HG02943 (cell line): ENCODE results near the gene IL4I1.

Experiments used
- ATAC-seq: cut with Tn5 transposase; IDR thresholded peaks from one replicate; pipeline ENCODE4 v1.9.1; 2021; ENCODE audit warnings: mild to moderate bottlenecking, low read depth, moderate library complexity; ENCODE audit not compliant: unreplicated experiment

IL4I1 gene

DNA sequence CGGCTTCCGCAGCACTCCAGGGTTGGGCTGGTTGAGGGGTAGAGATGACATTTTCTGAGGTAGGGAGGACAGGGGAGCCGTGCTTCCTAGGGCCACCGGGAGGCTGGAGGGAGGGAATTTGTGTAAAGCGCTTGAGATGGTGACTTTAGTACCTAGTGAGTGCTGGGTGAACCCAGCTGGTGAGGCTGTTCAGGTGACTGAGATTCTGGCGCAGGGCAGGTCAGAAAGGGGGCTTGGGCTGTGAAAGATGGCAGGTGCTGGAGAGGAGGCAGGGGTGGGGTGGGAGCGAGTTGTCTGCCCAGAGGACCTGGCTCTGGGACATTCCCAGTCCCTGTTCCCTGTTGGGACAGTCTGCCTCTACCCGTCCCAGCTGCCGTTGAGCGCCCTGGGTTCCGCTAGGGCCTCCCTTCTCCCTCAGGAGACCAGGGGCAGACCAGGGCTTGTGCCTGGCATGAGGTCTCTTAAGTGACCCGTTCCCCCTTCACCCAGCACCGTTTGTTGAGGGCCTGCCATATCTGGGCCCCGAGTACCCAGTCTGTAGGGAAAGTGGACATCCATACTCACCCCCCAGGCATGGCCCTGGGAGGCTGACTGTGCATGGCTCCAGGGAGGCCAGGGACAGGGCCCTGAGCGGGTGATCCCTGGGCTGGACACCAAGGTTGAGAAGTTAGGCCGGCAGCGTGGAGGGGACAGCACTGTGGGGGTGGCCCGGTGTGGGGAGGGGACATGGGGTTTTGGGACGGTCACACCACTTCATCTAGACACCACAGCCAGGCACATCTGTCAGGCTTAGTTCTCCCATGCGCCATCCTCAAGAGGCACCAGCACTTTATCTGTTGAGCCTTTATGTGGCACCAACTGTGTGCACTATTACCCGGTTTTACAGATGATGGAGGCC lies 40.8 kb downstream of the IL4I1 start:
- no peak for ATAC-seq

DNA sequence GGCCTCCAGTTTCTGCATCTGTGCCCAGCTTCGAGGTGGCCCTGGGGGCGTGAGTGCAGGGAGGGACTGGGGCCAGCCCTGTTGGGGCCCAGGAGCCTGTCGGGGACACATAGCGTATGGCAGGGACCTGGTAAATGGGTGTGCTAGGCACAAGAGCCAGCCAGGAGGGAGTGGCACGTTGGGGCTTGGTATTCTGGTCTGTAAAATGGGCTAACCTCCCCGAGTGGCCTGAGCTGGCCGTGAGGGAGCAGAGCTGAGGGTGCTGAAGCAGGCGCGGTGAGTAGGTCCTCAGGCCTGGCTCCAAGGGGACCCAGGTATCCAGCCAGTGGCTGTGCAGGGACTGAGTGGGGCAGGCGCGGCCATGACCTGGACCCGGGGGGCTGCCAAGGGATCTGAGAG lies 41.4 kb downstream of the IL4I1 start:
- ATAC-seq, result no peak

DNA sequence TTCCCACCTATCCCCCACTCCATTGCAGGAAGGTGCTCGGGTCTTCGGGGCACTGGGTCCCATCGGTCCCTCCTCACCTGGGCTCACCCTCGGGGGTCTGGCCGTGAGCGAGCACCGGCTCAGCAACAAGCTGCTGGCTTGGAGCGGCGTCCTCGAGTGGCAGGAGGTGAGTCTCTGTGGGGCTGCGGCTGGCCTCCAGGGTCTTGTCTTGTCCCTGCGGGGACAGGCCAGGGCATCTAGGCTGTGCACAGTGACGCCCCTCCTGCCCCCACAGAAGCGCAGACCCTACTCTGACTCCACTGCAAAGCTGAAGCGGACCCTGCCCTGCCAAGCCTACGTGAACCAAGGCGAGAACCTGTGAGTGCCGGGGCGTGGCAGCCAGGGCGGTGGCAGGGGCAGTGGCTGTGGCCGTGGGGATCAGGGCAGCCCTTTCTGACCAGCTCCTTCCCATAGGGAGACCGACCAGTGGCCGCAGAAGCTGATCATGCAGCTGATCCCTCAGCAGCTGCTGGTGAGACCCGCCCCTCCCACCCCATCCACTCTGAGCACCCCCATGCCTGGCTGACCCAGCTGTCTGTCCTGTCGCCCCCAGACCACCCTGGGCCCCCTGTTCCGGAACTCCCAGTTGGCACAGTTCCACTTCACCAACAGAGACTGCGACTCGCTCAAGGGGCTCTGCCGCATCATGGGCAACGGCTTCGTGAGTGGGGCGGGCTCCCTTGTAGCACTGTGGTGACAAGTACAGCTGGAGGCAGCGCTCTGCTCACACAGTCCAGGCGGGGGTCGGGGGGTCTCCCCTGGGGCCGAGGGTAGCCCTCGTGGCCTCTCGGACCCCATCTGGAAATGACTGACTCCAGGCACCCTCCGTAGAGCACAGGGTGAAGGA lies 42.1 kb downstream of the IL4I1 start:
- ATAC-seq, result no peak

DNA sequence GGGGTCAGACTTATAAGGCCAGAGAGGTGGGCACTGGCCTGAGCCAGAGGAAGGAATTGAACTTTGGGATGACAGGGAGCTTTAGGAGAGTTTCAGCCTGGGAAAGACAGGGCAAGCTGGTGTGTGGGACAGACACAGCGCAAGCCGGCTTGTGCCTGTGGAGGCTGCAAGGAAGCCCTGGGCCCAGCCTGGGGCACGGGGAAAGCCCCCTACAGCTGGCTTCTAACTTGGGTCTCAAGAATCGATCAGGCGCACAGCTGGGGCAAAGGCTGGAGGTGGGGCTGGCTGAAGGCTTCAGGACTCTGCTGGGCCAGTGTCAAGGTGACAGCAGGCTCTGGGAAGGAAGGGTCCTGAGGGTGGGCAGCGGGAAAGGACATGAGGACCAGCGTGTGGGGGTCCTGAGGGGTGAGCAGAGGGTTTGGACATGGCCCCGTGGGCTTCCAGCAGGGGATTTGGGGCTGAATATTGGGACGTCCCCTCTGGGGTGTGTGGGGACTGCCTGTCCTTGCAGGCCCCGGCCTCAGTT lies 42.8 kb downstream of the IL4I1 start:
- ATAC-seq, result no peak

DNA sequence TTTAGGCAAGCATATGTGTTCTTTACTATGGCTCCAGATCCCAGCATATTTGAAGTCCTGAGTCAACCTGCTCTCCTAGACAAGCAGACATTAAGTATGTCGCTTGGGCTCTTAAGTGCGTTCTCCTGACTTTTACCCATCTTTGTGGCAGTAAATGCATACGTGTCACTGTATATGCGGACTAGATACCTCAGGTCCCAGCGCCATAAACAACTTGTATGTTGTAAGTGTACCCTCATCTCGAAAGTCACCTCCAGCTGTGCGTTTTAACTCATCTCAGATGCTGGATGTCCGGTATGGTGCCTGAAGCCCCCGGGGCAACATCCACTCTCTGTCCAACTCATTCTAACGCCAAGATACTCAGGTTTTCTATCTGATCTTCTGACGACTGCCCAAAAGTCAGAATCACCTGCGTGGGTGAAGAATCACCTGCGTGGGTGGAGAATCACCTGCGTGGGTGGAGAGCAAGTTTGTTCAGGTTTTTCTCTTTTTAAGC lies 44.0 kb downstream of the IL4I1 start:
- no peak for ATAC-seq

DNA sequence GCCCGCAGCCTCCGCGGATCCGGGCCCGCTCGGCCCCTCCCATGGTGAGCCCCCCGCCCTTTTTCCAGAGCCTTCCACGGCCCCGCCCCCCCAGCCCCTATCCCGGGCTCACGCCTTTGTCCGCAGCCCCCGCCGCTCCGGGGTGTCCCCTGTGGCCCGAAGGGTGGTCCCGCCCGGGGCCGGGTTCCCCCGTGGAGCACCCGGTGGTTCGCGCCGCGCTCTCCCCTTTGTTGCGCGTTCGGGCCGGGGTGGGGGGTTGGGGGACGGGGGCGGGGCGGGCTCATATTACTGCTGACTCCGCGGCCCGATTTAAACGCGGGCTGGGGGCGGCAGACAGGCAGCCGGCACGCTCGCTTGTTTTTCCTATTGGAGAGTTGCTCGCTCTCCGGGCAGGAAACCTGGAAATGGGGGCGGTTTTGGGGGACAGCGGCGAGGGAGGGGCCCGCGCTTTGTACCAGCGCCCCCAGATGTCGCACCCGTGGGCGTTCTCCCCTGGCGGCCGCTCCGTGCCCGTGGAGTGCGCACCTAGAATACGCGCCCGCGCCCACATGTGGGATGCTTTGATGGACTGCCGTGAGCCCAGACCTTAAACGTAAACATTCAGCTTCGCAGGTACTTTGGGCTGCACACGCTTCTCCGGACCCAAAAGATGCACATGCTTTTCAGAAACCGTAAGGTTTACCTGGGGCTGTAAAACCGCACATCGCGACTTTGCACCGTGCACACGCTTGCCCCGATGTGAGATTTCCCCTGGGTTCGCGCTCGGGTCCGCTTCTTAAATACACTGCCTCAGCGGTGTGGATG lies 45.0 kb downstream of the IL4I1 start:
- peak; percentile 7 for ATAC-seq

DNA sequence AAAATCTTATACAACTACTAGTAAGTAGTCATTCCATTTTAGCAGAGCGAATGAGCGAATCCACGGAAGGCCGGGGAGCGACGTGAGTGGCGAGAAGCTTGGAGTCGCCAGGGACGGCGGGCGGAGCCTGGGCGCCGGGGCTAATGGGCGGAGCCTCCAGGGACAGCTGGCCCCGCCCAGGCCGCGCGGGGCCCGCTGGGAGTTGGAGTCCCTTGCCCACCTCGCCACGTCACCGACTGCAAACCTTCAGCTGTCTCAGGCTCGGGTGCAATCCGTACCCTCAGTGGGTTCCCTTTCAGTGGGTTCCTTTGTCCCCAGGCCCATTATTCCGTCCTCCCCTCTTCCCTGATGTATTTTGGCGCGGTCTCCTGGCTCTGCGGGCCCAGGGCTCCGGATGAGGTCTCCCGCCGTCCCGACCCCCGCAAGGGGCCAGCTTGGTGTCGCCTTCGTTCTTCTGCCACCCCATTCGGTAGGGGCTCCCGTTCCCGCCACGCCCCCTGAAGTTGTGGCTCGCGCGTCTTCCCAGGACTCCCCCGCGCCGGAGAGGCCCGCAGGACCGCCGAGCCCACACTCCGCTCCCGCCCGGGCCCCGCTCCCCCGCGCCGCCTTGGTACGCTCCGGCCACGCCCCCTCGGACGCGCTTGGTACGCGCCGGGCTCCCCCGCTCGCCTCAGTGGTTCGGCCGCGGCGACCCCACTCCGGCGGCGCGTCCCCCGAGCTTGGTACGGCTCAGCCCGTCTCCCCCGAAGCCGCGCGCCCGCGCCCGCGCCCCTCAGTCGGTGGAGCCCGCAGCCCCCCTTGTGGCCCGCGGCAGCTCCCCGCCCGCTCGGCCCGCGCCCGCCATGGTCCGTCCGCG lies 46.0 kb downstream of the IL4I1 start, which contains the start of gene PTOV1:
PTOV1 (plus strand) TSS at position 673 of the 856 bp plus-strand sequence.
- peak; percentile 64 for ATAC-seq

DNA sequence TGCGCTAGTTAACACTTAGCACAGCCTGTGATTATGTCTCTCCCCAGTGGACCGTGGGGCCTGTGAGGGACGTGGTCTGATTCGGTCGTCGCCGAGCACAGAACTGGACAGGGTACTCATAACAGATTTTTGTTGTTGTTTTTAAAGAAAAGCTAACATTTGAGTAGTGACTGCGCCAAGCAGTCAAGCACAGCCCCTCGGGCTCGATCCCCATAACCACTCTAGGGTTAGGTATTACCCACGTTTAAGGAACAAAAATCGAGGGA lies 46.5 kb downstream of the IL4I1 start:
- no peak for ATAC-seq

DNA sequence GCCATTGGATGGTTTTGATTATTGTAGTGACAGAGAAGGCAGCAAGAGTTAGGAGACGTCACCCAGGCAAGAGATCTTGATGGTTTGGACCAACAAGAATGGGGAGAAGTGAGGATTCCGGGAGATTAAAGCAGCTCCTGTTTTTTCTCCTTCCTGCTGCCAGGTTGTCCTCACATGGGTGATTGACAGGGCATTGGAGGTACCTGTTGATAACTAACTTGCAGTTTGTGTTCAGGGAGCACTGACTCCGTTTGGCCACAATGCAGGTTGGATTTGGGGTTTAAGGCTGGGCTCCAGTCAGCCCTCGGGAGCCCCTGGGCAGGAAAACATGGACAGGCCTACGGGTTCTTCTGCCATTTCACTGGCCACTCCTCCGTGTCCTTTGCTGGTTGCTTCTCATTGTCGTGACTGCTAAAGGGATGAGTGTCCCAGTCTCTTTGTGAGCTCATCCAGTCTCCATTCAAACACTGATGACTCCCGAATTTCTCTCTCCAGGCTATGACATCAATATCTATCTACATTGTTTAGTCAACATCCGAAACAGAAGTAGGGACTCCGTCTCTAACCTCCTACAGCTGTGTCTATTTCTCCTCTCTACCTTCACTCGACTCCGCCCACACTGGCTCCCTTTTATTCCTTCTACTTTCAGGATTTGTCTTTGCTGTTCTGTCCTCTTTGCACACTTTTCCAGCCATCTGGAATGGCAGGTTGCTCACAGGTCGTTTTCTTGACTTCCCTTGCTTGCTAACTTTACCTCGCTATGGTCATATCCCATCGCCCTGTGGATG lies 47.1 kb downstream of the IL4I1 start:
- ATAC-seq, result no peak

DNA sequence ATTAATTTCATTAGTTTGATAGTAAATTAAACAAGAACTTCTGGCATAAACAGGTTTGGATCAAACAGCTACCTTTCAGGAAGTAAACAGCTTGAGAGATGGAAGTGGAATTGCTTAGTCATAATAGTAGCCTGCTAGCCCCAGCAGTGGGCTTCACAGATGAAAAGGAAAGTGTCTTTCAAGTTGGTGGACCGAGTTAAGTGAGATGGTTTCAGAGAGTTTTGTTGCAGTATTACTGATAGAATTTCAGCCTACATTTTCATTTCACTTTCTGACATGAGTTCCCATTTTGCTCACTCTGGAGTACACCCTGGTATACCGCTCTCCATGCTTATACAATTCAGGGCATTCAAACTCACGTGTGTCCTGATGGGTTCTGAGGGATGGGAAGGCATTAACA lies 47.7 kb downstream of the IL4I1 start:
- no peak for ATAC-seq

DNA sequence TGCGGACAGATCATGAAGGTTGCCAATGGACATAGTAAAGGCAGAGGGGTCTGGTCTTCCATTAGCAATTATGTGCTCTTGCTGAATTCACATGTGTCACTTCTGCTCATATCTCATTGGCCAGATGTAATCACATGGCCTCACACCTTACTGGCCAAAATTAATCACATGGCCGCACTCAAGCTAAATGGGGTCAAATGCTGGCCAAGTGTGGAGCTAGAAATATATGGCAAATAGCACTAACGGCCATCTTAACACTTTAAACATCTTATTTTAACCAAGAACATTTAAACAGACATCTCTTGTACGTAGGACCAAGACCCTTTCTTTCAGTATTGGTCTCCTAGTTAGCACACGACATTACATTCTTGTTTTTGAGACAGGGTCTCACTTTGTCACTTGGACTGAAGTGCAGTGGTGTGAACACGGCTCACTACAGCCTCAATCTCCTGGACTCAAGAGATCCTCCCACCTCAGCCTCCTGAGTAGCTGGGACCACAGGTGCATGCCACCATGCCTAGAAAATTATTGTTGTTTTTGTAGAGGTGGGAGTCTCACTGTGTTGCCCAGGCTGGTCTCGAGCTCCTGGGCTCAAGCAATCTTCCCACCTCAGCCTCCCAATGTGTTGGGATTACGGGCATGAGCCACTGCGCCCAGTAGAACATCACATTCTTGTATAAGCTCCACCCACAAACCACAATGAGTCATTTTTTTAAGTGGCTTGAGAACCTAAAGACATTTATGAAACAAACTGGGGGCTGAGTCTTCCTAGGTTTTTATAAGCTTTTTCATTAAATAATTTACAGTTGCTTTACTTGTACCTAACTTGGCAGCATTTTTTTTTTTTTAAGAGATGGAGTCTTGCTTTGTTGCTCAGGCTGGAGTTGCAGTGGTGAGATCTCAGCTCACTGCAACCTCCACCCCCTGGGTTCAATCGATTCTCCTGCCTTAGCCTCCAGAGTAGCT lies 48.7 kb downstream of the IL4I1 start:
- no peak for ATAC-seq

DNA sequence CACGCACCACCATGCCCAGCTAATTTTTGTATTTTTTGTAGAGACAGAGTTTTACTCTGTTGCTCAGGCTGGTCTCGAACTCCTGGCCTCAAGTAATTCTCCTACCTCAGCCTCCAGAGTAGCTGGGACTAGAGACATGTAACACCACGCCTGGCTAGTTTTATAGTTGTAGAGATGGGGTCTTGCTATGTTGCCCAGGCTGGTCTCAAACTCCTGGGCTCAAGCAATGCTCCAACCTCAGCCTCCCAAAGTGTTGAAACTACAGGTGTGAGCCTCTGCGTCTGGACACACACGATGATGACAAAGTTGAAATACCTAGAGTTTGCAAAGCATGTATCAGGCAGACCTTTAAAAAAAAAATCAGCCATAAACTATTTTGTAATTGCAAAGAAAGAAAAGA lies 50.3 kb downstream of the IL4I1 start:
- no peak for ATAC-seq

DNA sequence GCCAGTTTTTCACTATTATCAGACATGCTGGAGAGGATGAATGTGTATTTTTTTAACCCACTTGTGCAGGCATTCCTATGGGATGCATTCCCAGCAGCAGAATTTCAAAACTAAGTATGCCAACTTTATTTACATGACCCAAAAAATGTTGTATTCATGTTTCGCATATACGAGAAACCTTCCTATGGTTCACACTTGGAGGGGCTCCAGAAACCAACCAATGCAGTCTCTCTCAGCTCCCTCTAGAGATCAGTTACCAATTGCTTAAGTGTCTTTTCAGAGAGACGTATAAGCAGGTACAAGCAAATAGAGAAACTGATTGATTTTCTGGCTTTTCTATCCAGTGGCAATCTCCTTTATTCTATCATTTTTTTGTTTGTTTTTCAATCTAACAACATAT lies 51.3 kb downstream of the IL4I1 start:
- no peak for ATAC-seq

DNA sequence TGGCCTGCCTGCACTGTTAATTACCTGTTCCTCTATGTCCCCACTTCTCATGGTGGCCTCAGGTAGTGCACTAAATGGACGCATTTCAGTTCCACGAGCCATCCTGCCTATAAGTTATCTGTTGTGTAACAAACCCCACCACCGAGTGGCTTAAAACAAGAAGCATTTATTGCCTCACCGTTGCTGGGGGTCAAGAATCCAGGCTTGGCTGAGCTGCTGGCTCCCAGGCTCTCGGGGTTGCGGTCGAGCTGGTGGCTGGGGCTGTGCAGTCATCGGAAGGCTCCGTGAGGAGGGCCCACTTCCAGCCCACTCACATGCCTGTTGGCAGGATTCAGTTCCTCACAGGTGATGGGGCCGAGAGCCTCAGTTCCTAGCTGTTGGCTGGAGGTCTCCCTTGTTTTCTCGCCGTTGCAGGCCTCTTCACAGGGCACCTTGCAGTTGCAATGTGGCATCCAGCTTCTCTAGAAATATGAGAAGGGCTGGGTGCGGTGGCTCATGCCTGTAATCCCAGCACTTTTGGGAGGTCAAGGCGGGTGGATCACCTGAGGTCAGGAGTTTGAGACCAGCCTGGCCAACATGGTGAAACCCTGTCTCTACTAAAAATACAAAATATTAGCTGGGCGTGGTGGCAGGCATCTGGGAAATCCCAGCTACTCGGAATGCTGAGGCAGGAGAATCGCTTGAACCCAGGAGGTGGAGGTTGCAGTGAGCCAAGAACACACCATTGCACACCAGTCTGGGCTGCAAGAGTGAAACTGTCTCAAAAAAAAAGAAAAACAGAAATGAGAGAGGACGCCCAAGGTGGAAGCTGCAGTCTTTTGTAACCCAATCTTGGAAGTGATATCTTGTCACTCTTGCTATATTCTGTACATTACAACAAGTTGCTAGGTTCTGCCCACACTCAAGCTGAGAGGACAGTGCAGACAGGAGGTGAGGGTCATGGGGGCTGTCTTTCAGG lies 52.3 kb downstream of the IL4I1 start:
- no peak for ATAC-seq

DNA sequence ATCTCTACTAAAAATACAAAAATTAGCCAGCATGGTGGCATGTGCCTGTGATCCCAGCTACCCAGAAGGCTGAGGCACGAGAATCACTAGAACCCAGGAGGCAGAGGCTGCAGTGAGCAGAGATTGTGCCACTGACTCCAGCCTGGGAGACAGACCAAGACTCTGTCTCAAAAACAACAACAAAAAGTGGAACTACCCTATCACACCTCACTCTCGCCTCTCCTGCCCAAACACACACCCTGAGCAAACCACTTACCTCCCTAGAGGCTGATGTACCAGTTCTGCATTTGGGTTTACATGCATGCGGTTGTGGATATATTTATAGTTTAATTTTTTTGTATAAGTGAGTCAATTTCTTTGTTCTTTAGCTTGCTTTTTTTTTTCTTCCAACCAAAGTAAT lies 53.4 kb downstream of the IL4I1 start:
- no peak for ATAC-seq

DNA sequence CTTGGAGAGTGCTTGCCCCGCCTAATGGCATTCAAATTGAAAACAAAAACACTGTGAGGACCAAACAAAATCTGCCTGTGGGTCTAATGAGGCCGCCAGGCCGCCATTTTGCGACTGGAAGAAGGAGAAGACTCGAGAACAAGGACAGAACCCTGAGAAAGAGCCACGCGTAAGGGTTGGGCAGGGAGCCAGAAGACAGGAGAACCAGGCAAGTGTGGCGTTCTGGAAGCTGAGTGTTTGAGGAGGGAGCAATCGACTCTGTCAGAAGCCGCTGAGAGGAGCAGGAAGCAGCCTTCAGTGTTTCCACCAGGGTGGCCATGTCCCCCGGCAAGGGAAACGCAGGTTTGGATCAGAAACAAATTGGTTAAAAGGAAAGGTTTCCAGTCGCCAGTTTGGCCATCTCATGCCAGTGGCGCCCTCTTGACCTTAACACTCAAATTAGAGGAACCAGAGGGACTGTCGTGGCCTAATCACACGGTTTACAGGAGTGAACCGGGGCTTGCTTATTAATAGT lies 55.9 kb downstream of the IL4I1 start:
- no peak for ATAC-seq
